NCI-H510A treated with DMSO at 0.1 percent for 48 hours (cell line): Measurements from ENCODE around the gene SEPTIN5.
"Not testable (repeated sequence)": the region's sequence is repeated elsewhere in the genome, so short reads cannot be mapped to it uniquely, and the experiment has no call there.

Source experiments
- DNase-seq: peaks from one replicate; lab custom pipeline; 2025; lab: John Stamatoyannopoulos, UW

The SEPTIN5 gene

DNA sequence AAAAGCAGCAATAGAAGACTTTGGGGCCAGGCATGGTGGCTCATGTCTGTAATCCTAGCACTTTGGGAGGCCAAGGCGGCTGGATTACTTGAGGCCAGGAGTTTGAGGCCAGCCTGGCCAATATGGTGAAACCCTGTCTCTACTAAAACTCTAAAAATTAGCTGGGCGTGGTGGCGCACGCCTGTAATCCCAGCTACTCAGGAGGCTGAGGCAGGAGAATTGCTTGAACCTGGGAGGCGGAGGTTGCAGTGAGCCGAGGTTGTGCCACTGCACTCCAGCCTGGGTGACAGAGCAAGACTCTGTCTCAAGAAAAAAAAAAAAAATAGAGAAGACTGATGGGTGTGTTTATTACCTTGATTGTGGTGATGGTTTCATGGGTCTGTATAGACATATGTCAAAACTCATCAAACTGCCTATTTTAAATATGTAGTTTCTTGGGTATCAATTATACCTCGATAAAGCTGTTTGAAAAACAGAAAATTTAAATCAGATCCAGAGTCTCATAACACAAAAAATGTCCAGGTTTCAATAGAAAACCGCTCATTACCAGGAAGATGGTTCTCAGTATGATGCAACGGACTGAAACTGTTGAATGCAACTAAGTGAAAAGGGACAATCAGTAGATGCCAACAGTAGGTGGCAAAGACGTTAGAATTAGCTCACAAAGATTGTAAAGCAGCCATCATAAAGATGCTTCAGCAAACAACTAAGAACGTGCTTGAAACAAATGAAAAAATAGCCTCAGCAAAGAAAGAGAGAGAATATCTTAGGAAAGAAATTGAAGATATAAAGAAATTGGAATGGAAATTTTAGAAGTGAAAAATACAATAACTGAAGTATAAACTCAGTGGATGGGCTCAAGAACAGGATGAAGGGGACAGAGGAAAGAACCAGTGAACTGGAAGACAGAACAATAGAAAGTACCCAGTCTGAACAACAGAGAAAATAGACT lies 33.1 kb upstream of the SEPTIN5 start:
- no peak for DNase-seq

DNA sequence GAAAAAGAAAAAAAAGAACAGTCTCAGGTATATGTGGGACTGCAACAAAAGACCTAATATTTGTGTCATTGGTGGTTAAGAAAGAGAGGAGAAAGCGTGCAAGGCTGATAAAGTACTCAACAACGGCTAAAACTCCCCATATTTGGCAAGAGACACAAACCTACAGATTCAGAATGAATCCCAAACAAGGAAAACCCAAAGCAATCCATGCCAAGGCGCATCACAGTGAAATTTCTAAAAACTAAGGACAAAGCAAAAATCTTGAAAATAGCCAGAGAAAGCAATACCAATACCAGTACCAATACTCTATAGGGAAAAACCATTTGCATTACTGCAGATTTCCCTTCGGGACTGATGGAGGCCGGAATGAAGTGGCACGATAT lies 32.4 kb upstream of the SEPTIN5 start:
- DNase-seq = no peak

DNA sequence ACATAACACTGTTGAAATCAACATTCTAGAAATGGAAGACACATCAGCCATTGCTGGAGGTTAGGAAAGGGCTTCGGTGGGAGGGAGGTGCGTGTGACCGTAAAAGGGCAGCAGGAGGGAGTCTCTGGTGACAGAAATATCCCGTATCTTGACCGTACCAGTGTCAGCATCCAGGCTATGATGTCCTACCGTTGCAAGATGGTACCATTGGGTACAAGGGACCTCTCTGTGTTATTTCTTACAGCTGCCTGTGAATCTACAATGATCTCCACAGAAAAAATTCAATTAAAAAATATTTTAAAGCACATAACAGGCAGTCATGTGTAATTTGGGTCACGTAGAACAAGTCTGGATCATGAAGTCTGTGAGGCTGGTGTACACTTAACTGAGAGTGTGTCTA lies 27.4 kb upstream of the SEPTIN5 start:
- no peak for DNase-seq

DNA sequence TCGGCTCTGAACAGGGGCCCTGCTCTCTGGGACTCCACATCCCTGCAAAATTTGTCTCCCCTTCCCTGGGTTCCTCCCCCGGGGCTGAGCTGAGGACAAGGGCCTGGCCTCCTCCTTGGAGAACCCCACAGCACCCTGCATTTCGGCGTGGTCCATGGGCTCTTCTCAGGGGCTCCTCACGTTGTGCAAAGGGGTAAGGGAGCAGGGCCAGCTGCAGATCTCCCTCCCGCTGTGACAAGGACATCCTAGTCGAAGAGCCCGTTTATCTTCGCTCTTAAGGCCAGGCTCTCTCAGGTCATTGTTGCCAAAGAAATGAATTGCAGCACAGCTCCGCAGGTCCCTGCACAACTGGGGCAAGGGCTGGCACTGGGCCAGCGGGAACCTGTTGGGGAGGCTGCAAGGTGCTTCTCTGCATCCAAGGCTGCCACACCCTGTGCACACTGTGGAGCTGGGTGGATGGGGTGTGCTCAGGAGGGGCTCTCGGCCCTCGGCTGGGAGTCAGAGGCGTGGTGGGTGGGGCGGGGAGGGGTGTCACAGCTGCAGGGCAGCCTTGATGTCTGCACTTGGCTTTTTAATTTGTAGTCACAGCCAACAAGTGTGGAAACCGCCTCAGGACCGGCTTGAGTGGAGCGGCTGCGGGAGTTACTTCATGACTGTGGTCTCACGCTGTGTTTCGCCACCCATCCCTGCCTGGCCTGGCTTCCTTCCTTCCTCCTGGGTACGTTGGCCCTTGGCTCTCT lies 26.6 kb upstream of the SEPTIN5 start:
- DNase-seq = peak; percentile 35

DNA sequence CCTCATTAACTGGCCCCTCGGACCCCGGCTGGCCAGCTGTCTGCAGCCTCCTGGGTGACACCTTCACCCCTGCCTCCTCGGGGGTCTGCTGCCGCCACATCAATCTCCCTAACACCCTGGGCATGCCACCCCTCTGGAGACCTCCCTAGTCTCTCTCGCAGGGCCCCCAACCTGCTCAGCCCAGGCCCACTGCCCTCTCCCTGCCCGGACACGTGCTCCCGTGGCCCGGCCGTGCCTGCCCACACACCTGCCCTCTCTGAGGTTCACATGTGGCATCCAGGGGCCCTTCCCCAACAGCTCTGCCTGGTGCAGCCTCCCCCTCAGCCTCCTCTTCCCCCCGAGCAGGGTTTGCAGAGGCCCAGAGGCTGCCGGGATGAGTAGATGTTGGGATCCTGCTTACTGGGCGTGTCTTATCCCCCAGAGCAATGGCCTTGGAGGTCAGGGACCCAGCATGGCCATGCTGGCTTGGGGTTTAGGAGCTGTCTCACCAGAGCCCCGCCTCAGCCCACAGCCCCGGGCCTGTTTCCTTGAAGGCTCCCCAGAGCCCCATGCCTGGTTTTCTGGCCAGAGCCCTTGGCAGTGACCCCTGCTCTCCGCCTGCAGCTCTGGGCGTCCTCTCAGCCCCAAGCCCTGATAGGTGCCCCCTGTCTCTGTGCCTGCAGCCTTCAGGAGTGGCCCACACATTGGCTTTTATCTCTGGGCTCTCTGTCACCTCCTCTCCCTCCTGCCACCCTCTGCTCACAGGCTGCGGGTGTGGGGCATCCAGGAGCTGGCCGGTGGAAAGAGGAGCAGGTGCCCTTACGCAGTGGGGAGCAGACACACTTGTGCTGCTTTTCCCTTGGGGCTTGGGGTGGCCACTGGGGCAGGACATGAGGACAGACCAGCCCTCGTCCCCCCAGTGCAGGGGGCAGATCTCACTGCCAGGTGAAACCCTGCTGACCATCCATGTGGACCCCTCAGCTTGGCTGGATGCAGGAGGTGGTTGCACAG lies 25.7 kb upstream of the SEPTIN5 start:
- no peak for DNase-seq

DNA sequence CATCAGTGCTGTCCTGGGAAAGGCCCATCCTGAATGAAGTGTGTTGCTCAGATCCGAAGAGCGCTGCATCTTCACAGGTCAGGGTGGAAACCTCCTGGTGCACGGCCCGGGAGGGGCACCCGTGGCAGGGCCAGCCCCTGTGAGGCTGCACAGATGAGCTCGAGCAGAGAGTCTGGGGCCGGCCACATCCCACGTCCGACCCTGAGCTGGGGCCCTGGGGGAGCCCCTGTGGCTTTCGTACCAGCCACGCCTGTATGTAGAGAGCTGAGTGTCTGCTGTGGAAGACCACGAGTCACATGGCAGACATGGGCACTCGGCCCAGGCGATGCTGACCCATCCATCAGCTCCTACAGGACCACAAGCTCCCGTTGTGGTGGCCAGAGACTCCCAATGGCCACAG lies 24.9 kb upstream of the SEPTIN5 start:
- no peak for DNase-seq

DNA sequence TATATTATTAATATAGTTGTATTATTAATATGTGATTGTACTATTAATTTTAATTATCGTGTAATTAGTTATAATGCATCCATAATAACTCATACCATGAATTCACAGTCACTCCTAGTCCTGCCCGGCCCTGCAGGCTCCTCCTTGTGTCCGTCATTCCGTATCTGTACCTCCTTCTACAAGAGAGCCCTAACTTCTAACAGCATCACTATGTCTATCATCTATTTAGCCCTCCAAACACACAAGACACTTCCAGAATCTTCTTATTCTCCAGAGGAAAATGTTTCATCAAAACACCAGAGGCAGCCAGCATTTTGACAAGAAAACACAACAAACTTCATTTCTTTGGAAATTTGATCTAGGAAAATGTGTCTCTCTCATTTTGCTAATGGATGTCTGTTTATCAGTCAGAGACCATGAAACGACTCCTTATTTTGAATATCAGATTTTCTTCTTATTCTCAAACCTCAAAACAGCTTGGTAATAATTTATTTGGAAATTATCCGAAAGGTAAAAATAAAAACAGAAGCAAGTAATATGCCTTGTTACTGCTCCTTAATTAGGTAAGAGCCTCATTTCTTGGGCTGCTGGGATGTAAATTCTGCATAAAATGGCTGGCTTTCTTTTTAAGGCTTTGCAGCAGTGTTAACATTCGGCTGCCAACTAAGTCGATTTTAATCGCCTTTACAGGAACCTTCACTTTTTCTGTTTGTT lies 23.1 kb upstream of the SEPTIN5 start:
- DNase-seq = no peak

DNA sequence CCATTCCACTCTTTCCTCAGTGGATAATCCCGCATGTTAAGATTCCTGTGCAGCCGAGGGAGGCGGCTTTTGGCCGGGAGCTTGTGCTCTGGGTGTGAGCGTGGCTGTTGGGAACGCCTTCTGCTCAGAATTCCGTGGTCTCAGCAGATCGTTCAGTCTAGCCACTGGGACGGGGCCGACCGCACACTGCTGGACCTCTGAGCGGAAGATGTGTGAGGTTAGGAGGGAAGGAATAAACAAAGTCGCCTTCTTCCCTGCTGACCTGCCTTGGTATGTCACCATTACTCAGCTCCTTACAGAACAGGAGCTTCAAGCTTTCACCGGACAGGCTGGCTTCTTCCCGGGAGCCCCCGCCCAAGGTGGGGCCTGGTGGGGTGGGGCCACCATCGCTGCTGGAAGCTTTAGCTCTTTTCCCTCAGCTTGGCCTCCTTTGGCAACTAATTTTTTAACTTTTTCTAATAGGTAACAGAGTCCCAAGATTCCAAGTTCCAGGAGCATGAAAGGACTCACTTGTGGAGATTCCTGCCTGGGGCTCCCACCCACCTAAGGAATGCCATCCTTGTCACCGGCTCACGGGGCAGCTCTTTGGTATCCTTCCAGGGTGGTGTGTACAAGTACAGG lies 22.5 kb upstream of the SEPTIN5 start:
- no peak for DNase-seq

DNA sequence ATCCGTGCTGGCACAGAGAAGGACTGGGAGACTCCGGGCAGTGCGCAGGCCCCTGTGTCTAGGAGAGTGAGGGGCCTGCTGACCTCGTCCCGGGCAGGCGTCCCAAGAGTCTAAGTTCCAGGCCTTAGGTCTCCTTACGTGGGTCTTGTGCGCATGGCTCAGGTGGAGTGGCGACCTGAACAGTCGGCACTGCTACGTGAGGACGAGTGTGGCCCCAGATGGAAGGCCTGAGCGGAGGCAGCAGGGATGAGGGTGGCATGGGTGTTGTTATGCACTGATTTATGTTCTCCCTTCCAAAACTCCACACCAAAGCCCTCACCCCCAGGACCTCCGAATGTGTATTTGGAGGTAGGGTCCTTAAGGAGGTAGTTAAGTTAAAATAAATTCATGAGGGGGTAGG lies 20.7 kb upstream of the SEPTIN5 start:
- DNase-seq = no peak

DNA sequence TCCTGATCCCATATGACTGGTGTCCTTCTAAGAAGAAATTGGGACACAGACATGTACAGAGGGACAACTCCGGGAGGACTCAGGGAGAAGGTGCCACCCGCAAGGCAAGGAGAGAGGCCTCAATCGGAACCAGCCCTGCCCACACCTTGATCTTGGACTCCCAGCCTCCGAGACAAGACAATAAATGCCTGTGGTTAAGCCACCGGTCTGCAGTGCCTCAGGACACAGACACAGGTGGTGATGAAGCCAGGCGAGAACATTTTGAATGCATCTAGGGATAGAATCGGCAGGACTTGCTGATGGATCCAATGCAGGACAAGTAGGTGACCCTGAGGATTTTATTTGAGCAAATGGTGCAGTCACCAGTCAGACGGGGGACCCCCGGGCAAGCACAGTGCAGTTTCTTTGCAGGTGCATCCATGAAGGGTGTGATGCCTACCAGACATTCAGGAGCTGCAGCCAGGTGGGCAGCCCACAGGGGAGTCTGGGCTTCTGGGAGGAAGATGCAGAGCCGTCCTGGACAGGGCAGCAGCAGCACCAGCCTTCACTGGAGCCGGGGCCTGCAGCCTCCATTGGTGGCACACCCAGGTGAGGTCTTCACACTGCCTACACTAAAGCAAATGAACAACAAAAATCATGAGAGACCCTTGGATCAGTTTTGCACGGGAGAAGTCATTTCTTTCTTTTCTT lies 20.2 kb upstream of the SEPTIN5 start:
- DNase-seq = no peak

DNA sequence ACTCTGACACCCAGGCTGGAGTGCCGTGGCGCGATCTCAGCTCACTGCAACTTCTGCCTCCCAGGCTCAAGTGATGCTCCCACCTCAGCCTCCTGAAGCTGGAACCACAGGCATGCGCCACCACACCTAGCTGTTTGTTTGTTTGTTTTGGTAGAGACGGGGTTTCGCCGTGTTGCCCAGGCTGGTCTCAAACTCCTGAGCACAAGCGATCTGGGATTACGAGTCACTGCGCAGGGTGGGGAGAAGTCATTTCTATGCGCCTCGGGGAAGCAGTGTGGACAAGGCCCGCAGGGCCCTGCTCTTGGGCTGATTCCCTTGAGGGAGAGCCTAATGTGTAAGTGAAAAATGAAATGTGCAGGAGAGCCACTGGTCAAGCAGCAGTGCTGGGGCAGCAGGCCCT lies 19.6 kb upstream of the SEPTIN5 start:
- no peak for DNase-seq

DNA sequence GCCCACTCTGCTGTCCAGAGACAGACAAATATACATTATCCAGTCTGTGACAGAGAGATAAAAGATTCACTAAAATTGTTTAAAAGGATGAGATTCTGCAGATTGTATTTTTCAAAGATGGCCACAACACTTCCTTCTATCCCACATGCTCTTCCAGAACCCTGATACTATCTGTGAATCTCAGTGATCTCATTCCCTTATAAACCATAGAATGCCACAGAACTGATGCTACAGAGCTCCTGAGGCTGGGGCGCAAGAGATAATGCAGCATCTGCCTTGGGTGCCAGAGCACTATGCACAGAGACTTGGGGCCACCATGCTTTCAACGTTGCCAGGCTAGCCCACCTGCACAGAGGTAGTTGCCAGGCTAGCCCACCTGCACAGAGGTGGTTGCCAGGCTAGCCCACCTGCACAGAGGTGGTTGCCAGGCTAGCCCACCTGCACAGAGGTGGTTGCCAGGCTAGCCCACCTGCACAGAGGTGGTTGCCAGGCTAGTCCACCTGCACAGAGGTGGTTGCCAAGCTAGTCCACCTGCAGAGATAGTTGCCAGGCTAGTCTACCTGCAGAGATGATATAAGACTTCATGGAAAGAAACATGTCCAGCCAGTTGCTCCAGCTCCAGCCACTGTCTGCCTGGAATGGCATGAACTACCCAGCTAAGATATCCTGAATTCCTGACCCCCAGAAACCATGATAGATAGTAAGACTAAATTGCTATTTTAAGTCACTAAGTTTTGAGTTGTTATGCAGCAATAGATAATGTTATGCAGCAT lies 17.6 kb upstream of the SEPTIN5 start:
- no peak for DNase-seq

DNA sequence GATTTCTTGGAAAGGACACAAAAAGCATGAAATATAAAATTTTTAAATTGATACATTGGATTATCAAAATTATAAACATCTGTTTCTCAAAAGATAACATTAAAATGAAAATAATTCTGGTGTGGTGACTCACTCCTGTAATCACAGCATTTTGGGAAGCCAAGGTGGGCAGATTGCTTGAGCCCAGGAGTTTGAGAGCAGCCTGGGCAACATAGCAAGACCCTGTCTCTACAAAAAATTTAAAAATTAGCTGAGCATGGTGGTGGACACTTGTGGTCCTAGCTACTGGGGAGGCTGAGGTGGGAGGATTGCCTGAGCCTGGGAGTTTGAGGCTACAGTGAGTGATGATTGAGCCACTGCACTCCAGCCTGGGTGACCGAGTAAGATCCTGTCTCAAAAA lies 16.4 kb upstream of the SEPTIN5 start:
- not testable (repeated sequence) for DNase-seq

DNA sequence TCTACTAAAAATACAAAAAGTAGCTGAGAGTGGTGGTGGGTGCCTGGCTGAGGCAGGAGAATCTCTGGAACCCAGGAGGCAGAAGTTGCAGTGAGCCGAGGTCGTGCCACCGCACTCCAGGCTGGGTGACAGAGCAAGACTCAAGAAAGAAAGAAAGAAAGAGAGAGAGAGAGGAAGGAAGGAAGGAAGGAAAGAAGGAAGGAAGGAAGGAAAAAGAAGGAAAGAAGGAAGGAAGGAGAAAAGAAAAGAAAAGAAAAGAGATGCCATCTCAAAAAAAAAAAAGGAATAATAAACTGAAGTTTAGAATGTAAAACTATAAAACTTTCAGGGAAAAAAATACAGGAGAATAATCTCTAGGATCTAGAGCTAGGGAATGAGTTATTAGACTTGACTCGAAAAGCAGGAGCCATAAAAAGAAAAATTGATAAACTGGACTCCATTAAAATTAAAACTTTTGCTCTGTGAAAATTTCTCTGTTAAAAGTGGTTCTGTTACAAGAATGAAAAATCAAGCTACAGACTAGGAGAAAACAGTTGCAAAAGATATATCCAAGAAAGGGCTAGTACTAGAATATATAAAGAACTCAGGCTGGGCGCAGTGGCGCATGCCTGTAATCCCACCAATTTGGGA lies 13.4 kb upstream of the SEPTIN5 start:
- DNase-seq = no peak

DNA sequence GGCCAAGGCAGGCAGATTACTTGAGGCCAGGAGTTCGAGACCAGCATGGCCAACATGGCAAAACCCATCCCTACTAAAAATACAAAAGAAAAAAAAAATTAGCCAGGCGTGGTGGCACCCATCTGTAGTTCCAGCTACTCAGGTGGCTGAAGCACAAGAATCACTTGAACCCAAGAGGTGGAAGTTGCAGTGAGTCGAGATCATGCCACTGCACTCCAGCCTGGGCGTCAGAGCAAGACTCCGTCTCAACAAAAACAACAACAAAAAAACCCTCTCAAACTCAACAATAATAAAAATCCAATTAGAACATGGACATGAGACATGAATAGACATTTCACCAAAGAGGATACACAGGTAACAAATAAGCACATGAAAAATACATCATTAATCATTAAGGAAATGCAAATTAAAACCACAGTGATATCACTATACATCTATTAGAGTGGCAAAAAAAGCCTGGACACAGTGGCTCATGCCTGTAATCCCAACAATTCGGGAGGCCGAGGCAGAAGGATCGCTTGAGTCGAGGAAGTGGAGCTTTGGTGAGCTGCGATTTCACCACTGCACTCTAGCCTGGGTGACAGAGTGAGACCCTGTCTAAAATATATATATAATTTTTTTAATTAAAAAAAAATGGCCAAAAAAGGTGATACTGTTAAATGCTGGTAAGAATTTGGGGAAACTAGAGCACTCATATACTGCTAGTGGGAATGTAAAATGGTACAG lies 12.7 kb upstream of the SEPTIN5 start:
- no peak for DNase-seq

DNA sequence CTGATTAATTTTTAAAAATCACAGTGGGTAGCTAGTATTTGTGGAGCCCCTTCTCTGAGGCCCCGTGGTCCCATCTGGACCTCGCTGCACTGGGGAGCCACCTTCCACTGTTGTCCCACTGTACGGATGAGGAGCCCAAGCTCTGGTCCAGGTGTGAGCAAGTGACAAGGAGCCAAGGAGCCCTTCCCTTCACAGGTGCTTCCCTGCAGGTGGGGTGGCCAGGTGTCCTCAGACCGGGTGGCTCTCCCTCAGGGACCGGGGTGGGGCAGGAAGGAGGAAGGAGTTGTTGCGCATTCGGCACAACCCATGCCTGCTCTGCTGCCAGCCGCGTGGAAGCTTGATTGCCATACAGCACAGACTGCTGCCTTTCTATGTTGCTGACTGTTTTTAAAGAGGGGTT lies 10.4 kb upstream of the SEPTIN5 start:
- no peak for DNase-seq

DNA sequence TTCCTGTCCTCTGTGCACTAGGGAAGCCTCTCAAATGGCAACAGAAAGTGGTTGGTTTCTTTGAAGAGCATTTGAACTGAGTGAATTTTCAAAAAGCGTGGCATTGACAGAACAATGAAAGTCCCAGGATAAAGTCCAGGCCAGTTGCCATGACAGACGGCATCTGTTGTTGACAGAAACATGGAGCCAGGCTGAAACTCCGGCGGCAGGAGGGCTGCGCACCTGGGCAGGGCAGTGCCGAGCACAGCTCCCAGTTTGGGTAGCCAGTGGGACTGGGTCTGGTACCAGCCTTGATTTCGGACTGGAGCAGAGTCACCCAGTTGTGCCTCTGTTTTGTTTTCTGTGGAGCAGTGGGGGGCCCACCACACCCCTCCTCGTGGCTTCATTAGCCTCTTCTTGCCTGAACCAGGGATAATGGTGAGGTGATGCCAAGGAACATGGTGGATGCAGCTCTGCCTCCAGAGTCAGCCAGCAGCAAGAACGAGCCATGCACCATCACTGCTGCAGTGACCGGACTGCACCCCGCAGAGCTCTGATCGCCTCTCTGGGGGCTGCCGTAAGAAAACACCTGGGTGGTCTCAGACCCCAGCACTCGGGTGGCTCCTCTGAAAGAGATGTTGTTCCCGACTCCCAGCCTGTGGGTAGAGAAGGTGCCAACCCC lies 9.8 kb upstream of the SEPTIN5 start:
- no peak for DNase-seq
